Liver (tissue), 3 donors: ENCODE results near the gene DDR1.
"Not testable (repeated sequence)": the region's sequence is repeated elsewhere in the genome, so short reads cannot be mapped to it uniquely, and the experiment has no call there.

ENCODE experiments used
- ATF3 ChIP-seq: IDR thresholded peaks from 2 replicates; pipeline ENCODE4 v1.6.1; 2016; ENCODE audit warnings: antibody characterized with exemption
- CTCF ChIP-seq: fragments of 150-350 bp; IDR thresholded peaks from 2 replicates; pipeline ENCODE4 v1.5.1; 2017; ENCODE audit warnings: improper control_type of control experiment, low read depth, low read length; ENCODE audit not compliant: missing input control
- EGR1 ChIP-seq, 2 donors: IDR thresholded peaks; 2 replicates each; pipeline ENCODE4 v1.6.1; 2016 to 2018; ENCODE audit warnings: antibody characterized with exemption in 2 of 2, low read depth in 2 of 2
- GABPA ChIP-seq, 2 donors: IDR thresholded peaks in 1 of 2; conservative IDR thresholded peaks in 1 of 2; 2 replicates each; pipeline ENCODE4 v1.6.1; 2016; ENCODE audit warnings: antibody characterized with exemption in 2 of 2, mild to moderate bottlenecking in 1 of 2, moderate library complexity in 1 of 2
- HNF4G ChIP-seq: IDR thresholded peaks from 2 replicates; pipeline ENCODE4 v1.6.1; 2016; ENCODE audit warnings: antibody characterized with exemption
- JUND ChIP-seq, 2 donors: IDR thresholded peaks; 2 replicates each; pipeline ENCODE4 v1.6.1; 2016; ENCODE audit warnings: antibody characterized with exemption in 2 of 2
- MAX ChIP-seq: IDR thresholded peaks from 2 replicates; pipeline ENCODE4 v1.6.1; 2016; ENCODE audit warnings: antibody characterized with exemption
- NR2F2 ChIP-seq: IDR thresholded peaks from 2 replicates; pipeline ENCODE4 v1.6.1; 2016; ENCODE audit warnings: antibody characterized with exemption
- SP1 ChIP-seq: IDR thresholded peaks from 2 replicates; pipeline ENCODE4 v1.6.1; 2018; ENCODE audit warnings: antibody characterized with exemption, mild to moderate bottlenecking
- TAF1 ChIP-seq: conservative IDR thresholded peaks from 2 replicates; pipeline ENCODE4 v1.6.1; 2016; ENCODE audit warnings: antibody characterized with exemption, mild to moderate bottlenecking
- YY1 ChIP-seq: IDR thresholded peaks from 2 replicates; pipeline ENCODE4 v1.6.1; 2016; ENCODE audit warnings: antibody characterized with exemption, mild to moderate bottlenecking
- TF ChIP-seq, protein P1 (sequence below): IDR thresholded peaks from 2 replicates; pipeline ENCODE4 v1.6.1; 2016; ENCODE audit warnings: antibody characterized with exemption
- TF ChIP-seq, protein P2 (sequence below): IDR thresholded peaks from 2 replicates; pipeline ENCODE4 v1.6.1; 2016; ENCODE audit warnings: antibody characterized with exemption, mild to moderate bottlenecking
- donor health status: healthy.
- donor health status: healthy.

DNA sequence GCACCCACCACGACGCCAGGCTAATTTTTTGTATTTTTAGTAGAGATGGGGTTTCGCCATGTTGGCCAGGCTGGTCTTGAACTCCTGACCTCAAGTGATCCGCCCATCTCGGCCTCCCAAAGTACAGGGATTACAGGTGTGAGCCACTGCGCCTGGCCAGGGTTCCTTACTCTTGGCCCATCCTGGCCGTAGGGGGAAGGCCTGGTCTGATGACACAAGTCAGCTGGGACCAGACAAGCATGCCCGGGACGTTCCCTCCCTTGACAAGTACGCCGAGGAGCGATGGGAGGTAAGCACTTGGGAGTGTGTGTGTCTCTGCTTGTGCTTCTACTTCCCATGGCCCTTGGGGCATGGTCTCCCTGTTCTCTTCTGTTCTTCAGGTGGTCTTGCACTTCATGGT lies 26.2 kb downstream of the DDR1 start:
- TF ChIP-seq, protein P1, sequence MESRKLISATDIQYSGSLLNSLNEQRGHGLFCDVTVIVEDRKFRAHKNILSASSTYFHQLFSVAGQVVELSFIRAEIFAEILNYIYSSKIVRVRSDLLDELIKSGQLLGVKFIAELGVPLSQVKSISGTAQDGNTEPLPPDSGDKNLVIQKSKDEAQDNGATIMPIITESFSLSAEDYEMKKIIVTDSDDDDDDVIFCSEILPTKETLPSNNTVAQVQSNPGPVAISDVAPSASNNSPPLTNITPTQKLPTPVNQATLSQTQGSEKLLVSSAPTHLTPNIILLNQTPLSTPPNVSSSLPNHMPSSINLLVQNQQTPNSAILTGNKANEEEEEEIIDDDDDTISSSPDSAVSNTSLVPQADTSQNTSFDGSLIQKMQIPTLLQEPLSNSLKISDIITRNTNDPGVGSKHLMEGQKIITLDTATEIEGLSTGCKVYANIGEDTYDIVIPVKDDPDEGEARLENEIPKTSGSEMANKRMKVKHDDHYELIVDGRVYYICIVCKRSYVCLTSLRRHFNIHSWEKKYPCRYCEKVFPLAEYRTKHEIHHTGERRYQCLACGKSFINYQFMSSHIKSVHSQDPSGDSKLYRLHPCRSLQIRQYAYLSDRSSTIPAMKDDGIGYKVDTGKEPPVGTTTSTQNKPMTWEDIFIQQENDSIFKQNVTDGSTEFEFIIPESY, result not testable (repeated sequence)
- not testable (repeated sequence) for TF ChIP-seq CTCF; SP1; YY1; MAX; GABPA (IDR thresholded peaks at IDR 0.05 in 1 of 2, conservative IDR thresholded peaks at IDR 0.05 in 1 of 2); ATF3; EGR1 (IDR thresholded peaks at IDR 0.05; ENCODE audit: low read depth in 2 of 2); NR2F2; TAF1; JUND (IDR thresholded peaks at IDR 0.05); HNF4G
- TF ChIP-seq, protein P2, sequence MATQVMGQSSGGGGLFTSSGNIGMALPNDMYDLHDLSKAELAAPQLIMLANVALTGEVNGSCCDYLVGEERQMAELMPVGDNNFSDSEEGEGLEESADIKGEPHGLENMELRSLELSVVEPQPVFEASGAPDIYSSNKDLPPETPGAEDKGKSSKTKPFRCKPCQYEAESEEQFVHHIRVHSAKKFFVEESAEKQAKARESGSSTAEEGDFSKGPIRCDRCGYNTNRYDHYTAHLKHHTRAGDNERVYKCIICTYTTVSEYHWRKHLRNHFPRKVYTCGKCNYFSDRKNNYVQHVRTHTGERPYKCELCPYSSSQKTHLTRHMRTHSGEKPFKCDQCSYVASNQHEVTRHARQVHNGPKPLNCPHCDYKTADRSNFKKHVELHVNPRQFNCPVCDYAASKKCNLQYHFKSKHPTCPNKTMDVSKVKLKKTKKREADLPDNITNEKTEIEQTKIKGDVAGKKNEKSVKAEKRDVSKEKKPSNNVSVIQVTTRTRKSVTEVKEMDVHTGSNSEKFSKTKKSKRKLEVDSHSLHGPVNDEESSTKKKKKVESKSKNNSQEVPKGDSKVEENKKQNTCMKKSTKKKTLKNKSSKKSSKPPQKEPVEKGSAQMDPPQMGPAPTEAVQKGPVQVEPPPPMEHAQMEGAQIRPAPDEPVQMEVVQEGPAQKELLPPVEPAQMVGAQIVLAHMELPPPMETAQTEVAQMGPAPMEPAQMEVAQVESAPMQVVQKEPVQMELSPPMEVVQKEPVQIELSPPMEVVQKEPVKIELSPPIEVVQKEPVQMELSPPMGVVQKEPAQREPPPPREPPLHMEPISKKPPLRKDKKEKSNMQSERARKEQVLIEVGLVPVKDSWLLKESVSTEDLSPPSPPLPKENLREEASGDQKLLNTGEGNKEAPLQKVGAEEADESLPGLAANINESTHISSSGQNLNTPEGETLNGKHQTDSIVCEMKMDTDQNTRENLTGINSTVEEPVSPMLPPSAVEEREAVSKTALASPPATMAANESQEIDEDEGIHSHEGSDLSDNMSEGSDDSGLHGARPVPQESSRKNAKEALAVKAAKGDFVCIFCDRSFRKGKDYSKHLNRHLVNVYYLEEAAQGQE, result not testable (repeated sequence)
